Measurements from ENCODE around the gene HSPB1.
"Not testable (repeated sequence)": the region's sequence is repeated elsewhere in the genome, so short reads cannot be mapped to it uniquely, and the experiment has no call there.

The HSPB1 gene

GRCh38 chr7:76302347-76303201 lies at the start of gene HSPB1:
Gene HSPB1 (plus strand): TSS chr7:76302673. CDS start chr7:76302713, 40 bp downstream.
- peak; percentile 97 for DNase-seq

- DNase-seq = no peak
Observed at GRCh38 chr7:76254781-76255180, 47.7 kb upstream of the HSPB1 start.

- DNase-seq = peak; percentile 52
Observed at GRCh38 chr7:76257973-76258372, 44.5 kb upstream of the HSPB1 start.

GRCh38 chr7:76259124-76260093 lies 43.1 kb upstream of the HSPB1 start:
- DNase-seq = no peak

GRCh38 chr7:76260171-76260703 lies 42.2 kb upstream of the HSPB1 start:
- DNase-seq = peak; percentile 93

- no peak for DNase-seq
Observed at GRCh38 chr7:76261329-76261728, 41.1 kb upstream of the HSPB1 start.

- DNase-seq = peak; percentile 71
Observed at GRCh38 chr7:76261931-76262330, 40.5 kb upstream of the HSPB1 start.

- DNase-seq = peak; percentile 89
Observed at GRCh38 chr7:76262683-76263402, 39.6 kb upstream of the HSPB1 start.

GRCh38 chr7:76265299-76265698 lies 37.2 kb upstream of the HSPB1 start:
- DNase-seq = peak; percentile 32

- DNase-seq = peak; percentile 51
Observed at GRCh38 chr7:76267107-76267893, 35.2 kb upstream of the HSPB1 start.

- no peak for DNase-seq
Observed at GRCh38 chr7:76267894-76268183, 34.6 kb upstream of the HSPB1 start.

- DNase-seq = no peak
Observed at GRCh38 chr7:76268376-76268775, 34.1 kb upstream of the HSPB1 start.

GRCh38 chr7:76269895-76270294 lies 32.6 kb upstream of the HSPB1 start:
- DNase-seq = no peak

GRCh38 chr7:76271384-76271783 lies 31.1 kb upstream of the HSPB1 start:
- DNase-seq = not testable (repeated sequence)

- DNase-seq = no peak
Observed at GRCh38 chr7:76272142-76272541, 30.3 kb upstream of the HSPB1 start.

GRCh38 chr7:76272851-76273497 lies 29.5 kb upstream of the HSPB1 start:
- DNase-seq = peak; percentile 78

GRCh38 chr7:76273503-76273902 lies 29.0 kb upstream of the HSPB1 start:
- DNase-seq = no peak

- DNase-seq = peak; percentile 63
Observed at GRCh38 chr7:76278540-76278939, 23.9 kb upstream of the HSPB1 start.

GRCh38 chr7:76280408-76280807 lies 22.1 kb upstream of the HSPB1 start:
- DNase-seq = peak; percentile 54

- DNase-seq = peak; percentile 55
Observed at GRCh38 chr7:76281006-76281705, 21.3 kb upstream of the HSPB1 start.
